Measurements from ENCODE around the gene RGS12.
A peak's percentile ranks its signal among the peaks of the same experiment; 100 is the strongest.
"Not testable (repeated sequence)": the region's sequence is repeated elsewhere in the genome, so short reads cannot be mapped to it uniquely, and the experiment has no call there.

The RGS12 gene

GRCh38 chr4:3299976-3300671 is 7.3 kb downstream of the RGS12 start:
- DNase-seq: no peak

- not testable (repeated sequence) for DNase-seq
Observed at GRCh38 chr4:3300882-3301281, 8.1 kb downstream of the RGS12 start.

GRCh38 chr4:3301450-3302172 is 8.8 kb downstream of the RGS12 start:
- DNase-seq: no peak

- peak; percentile 71 for DNase-seq
Observed at GRCh38 chr4:3302173-3302785, 9.5 kb downstream of the RGS12 start.

GRCh38 chr4:3302786-3303564 is 10.2 kb downstream of the RGS12 start:
- DNase-seq: no peak

- no peak for DNase-seq
Observed at GRCh38 chr4:3303565-3303824, 10.7 kb downstream of the RGS12 start.

- no peak for DNase-seq
Observed at GRCh38 chr4:3303923-3304710, 11.3 kb downstream of the RGS12 start.

- no peak for DNase-seq
Observed at GRCh38 chr4:3304831-3305609, 12.2 kb downstream of the RGS12 start.

GRCh38 chr4:3305610-3306371 is 13.0 kb downstream of the RGS12 start:
- no peak for DNase-seq

GRCh38 chr4:3306450-3306849 is 13.6 kb downstream of the RGS12 start:
- DNase-seq: no peak

- no peak for DNase-seq
Observed at GRCh38 chr4:3307060-3307459, 14.2 kb downstream of the RGS12 start.

GRCh38 chr4:3307486-3307885 is 14.7 kb downstream of the RGS12 start:
- no peak for DNase-seq

GRCh38 chr4:3307891-3308575 is 15.2 kb downstream of the RGS12 start:
- DNase-seq: no peak

GRCh38 chr4:3308691-3309090 is 15.9 kb downstream of the RGS12 start:
- DNase-seq: no peak

GRCh38 chr4:3310301-3311094 is 17.7 kb downstream of the RGS12 start:
- no peak for DNase-seq

- no peak for DNase-seq
Observed at GRCh38 chr4:3311095-3311372, 18.2 kb downstream of the RGS12 start.

- no peak for DNase-seq
Observed at GRCh38 chr4:3311489-3312171, 18.8 kb downstream of the RGS12 start.

GRCh38 chr4:3312362-3312761 is 19.5 kb downstream of the RGS12 start:
- no peak for DNase-seq

- no peak for DNase-seq
Observed at GRCh38 chr4:3313139-3313538, 20.3 kb downstream of the RGS12 start.
